ENCODE results near the gene HIPK4. TPM values are rescaled to one million over a fixed set of nuclear protein-coding genes. Genes with fewer than 3 reads are reported as not detected.

The HIPK4 gene
- total RNA-seq, 4 donors from 2014 or later = 0.22 to 0.34 TPM; not detected in 2

DNA sequence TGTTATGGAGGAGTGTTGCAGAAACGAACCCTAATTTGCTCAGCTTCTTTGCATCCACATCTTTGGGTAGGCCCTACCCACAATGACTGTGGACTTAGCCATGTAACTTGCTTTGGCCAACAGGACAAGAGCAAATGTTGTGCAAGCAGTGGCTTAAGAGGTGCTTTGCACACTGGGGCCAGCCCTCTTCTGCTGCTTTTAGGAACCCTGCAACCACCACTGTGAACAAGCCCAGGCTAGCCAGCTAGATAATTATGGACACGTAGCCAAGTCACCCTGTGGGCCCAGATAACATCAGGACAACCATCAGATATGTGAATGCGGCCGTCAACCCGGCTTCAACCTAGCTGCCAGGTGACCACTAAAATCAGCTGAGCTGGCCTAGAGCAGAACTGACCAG, 58.9 kb downstream of the HIPK4 start:
- TF ChIP-seq, protein P1, sequence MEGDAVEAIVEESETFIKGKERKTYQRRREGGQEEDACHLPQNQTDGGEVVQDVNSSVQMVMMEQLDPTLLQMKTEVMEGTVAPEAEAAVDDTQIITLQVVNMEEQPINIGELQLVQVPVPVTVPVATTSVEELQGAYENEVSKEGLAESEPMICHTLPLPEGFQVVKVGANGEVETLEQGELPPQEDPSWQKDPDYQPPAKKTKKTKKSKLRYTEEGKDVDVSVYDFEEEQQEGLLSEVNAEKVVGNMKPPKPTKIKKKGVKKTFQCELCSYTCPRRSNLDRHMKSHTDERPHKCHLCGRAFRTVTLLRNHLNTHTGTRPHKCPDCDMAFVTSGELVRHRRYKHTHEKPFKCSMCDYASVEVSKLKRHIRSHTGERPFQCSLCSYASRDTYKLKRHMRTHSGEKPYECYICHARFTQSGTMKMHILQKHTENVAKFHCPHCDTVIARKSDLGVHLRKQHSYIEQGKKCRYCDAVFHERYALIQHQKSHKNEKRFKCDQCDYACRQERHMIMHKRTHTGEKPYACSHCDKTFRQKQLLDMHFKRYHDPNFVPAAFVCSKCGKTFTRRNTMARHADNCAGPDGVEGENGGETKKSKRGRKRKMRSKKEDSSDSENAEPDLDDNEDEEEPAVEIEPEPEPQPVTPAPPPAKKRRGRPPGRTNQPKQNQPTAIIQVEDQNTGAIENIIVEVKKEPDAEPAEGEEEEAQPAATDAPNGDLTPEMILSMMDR (IDR thresholded peaks at IDR 0.05; ENCODE audit: low read depth) = no peak

Small RNA genes lying within 50 kb of the gene (small RNA-seq; reads per million reads assigned to genes)
- gene MIR6796 (not detected), gene RF00019 (0.49 reads per million)

Other genes starting within 250 kb of the HIPK4 start
- gene MAP3K10, start 198.8 kb downstream of the HIPK4 start, total RNA-seq = 10 to 100 TPM in 1 of 4 donors, 1 to 10 TPM in 3; 1.5 to 13.9 (median 4.1) TPM
- gene TTC9B, start 171.8 kb downstream of the HIPK4 start, total RNA-seq = not detected
- gene CCNP, start 163.5 kb downstream of the HIPK4 start, total RNA-seq = 1 to 10 TPM in 2 of 4 donors, not detected in 2; 1.5 TPM
- gene AKT2, start 104.8 kb downstream of the HIPK4 start, total RNA-seq = 100 to 1,000 TPM in 1 of 4 donors, 10 to 100 TPM in 3; 81.7 to 175 (median 93.9) TPM
- gene C19orf47, start 41.8 kb downstream of the HIPK4 start, total RNA-seq = 10 to 100 TPM in 3 of 4 donors, 1 to 10 TPM in 1; 6.8 to 19.2 (median 10.2) TPM
- 1,000 to 10,000 TPM in 1 of 4 donors, 100 to 1,000 TPM in 3; 142 to 1,114 (median 314) TPM for gene PLD3, start 41.5 kb downstream of the HIPK4 start, total RNA-seq
- 1 to 10 TPM; 2.0 to 8.1 (median 3.4) TPM for gene PRX, start 23.2 kb upstream of the HIPK4 start, total RNA-seq
- gene SERTAD1, start 35.8 kb upstream of the HIPK4 start, total RNA-seq = 10 to 100 TPM in 2 of 4 donors, 1 to 10 TPM in 2; 7.6 to 13.4 (median 11.1) TPM
- 10 to 100 TPM; 13.7 to 17.5 (median 15.5) TPM for gene SERTAD3, start 54.2 kb upstream of the HIPK4 start, total RNA-seq
- gene BLVRB, start 75.6 kb upstream of the HIPK4 start, total RNA-seq = 100 to 1,000 TPM; 213 to 378 (median 247) TPM
- gene SPTBN4, start 76.8 kb upstream of the HIPK4 start, total RNA-seq = 1 to 10 TPM; 1.4 to 5.1 (median 2.3) TPM
- 10 to 100 TPM; 29.0 to 48.4 (median 34.8) TPM for gene SHKBP1, start 186.7 kb upstream of the HIPK4 start, total RNA-seq
- gene LTBP4, start 211.2 kb upstream of the HIPK4 start, total RNA-seq = 100 to 1,000 TPM in 1 of 4 donors, 10 to 100 TPM in 3; 39.0 to 170 (median 78.7) TPM

Measured in subcutaneous adipose tissue (tissue), 4 donors.